ENCODE results near the gene TMEM165. TPM values are rescaled to one million over a fixed set of nuclear protein-coding genes. Genes with fewer than 3 reads are reported as not detected.
"Not testable (repeated sequence)": the region's sequence is repeated elsewhere in the genome, so short reads cannot be mapped to it uniquely, and the experiment has no call there.

The TMEM165 gene
- total and polyA plus RNA-seq, 10 of the 15 experiments (the other 5 are each of a cell fraction or from before 2014, with no cell fraction given), result 18.3 to 141 (median 81.1) TPM

- CTCF ChIA-PET; DNase-seq (ENCODE audit: low read depth, low spot score); FAIRE-seq: not testable (repeated sequence)
These were observed 42.5 kb upstream of the TMEM165 start for GRCh38 chr4:55353228-55353747.

GRCh38 chr4:55354648-55355047 is 41.1 kb upstream of the TMEM165 start:
- H3K27ac ChIP-seq (ENCODE audit: control insufficient read depth, insufficient read depth), result no peak overlapping the region
- H3K36me3 ChIP-seq (ENCODE audit: control insufficient read depth in 2 of 2, insufficient read depth in 2 of 2, low read length in 1 of 2), result no peaks in the 10 kb centered on the region
- no peaks in the 10 kb centered on the region for H4K20me1 ChIP-seq (ENCODE audit: control insufficient read depth, insufficient read depth)
- H3K4me1 ChIP-seq (ENCODE audit: control insufficient read depth, insufficient read depth, low read length), result peaks cover 11% of the 10 kb centered on the region; the same call in 1 of the 2 replicates
- no peak for DNase-seq (ENCODE audit: low read depth, low spot score)
- no peaks in the 10 kb centered on the region for H3K27me3 ChIP-seq (replicated peaks in 1 of 2; ENCODE audit: control insufficient read depth in 2 of 2, insufficient read depth in 2 of 2, low read length in 1 of 2)
- ChIA-PET CTCF (interaction anchor here (0.6 to 1.3 kb wide), 3 partner anchors 42 to 335 kb away, joined by 3 to 4 read pairs (median 3); no protein-coding TSS in a partner anchor), POLR2A (no interaction called here), RAD21 (ENCODE audit: unreplicated experiment) (interaction anchor here (0.7 kb wide), 1 partner anchor 15 kb away, joined by 6 read pairs; no protein-coding TSS in a partner anchor), SMC1A (ENCODE audit: uncharacterized antibody, unreplicated experiment) (no interaction called here)
- in situ Hi-C loops (cut with MboI) (no loop called here), intact Hi-C loops (cut with micrococcal nuclease; ENCODE audit: unreplicated experiment) (no loop called here)
- no peak overlapping the region for H3K9ac ChIP-seq (ENCODE audit: control insufficient read depth, insufficient read depth, low read length)
- H3K79me2 ChIP-seq (ENCODE audit: control insufficient read depth, insufficient read depth, low read length), result no peaks in the 10 kb centered on the region
- H3K4me3 ChIP-seq, result no peak overlapping the region
- TF ChIP-seq SP1 (IDR thresholded peaks at IDR 0.05; ENCODE audit: low read depth, low read length) (no peak), ZBTB4 (CRISPR knock-in tag; IDR thresholded peaks at IDR 0.05) (no peak), ZNF24 (IDR thresholded peaks at IDR 0.05) (no peak), ZBED1 (IDR thresholded peaks at IDR 0.05; ENCODE audit: borderline replicate concordance) (no peak)
- BruUV-seq (replicated peaks), result no TSS peak
- H3K4me2 ChIP-seq (ENCODE audit: control insufficient read depth, insufficient read depth), result no peak overlapping the region
- ATAC-seq, result no peak
- no peak for FAIRE-seq
- 92% methylated on average over 8 of the region's 8 CpGs for WGBS (ENCODE audit: insufficient coverage, insufficient replicate concordance, low lambda C conversion rate, missing lambda C conversion rate)
- H3K9me3 ChIP-seq (replicated peaks; ENCODE audit: control insufficient read depth, insufficient read depth, low read length), result no peaks in the 10 kb centered on the region; the same call in 2 of the 3 replicates
- H2AFZ ChIP-seq (ENCODE audit: control insufficient read depth, low read depth, low read length), result no peak overlapping the region

More at GRCh38 chr4:55353228-55353747, 42.5 kb upstream of the TMEM165 start:
- H3K79me2 ChIP-seq (ENCODE audit: control insufficient read depth, insufficient read depth, low read length); H3K27ac ChIP-seq (ENCODE audit: control insufficient read depth, insufficient read depth); H3K4me1 ChIP-seq (ENCODE audit: control insufficient read depth, insufficient read depth, low read length); BruUV-seq (replicated peaks); RAD21 ChIA-PET (ENCODE audit: unreplicated experiment); ATAC-seq; intact Hi-C loops (cut with micrococcal nuclease; ENCODE audit: unreplicated experiment); H3K9me3 ChIP-seq (replicated peaks; ENCODE audit: control insufficient read depth, insufficient read depth, low read length); H3K4me3 ChIP-seq; H3K27me3 ChIP-seq (replicated peaks in 1 of 2; ENCODE audit: control insufficient read depth in 2 of 2, insufficient read depth in 2 of 2, low read length in 1 of 2); H3K36me3 ChIP-seq (ENCODE audit: control insufficient read depth in 2 of 2, insufficient read depth in 2 of 2, low read length in 1 of 2); in situ Hi-C loops (cut with MboI); H4K20me1 ChIP-seq (ENCODE audit: control insufficient read depth, insufficient read depth); H2AFZ ChIP-seq (ENCODE audit: control insufficient read depth, low read depth, low read length); H3K9ac ChIP-seq (ENCODE audit: control insufficient read depth, insufficient read depth, low read length); POLR2A ChIA-PET; H3K4me2 ChIP-seq (ENCODE audit: control insufficient read depth, insufficient read depth): not testable (repeated sequence)
- WGBS (ENCODE audit: insufficient coverage, insufficient replicate concordance, low lambda C conversion rate, missing lambda C conversion rate), result 89% methylated on average over 11 of the region's 13 CpGs
- peak; percentile 63 for TF ChIP-seq NFYB (IDR thresholded peaks at IDR 0.05; ENCODE audit: insufficient read depth, low read depth, low read length)
- SMC1A ChIA-PET (ENCODE audit: uncharacterized antibody, unreplicated experiment), result interaction anchor here (1.0 to 1.4 kb wide), 2 partner anchors 20 to 45 kb away, joined by 3 to 4 read pairs; no protein-coding TSS in a partner anchor
